ENCODE data around the gene ADCY1.

Gene ADCY1

GRCh38 chr7:45594745-45595535 is 20.8 kb downstream of the ADCY1 start:
- DNase-seq, result no peak

GRCh38 chr7:45595809-45596664 is 21.9 kb downstream of the ADCY1 start:
- DNase-seq, result no peak

- no peak for DNase-seq
These were observed 22.5 kb downstream of the ADCY1 start for GRCh38 chr7:45596665-45597095.

- no peak for DNase-seq
These were observed 23.3 kb downstream of the ADCY1 start for GRCh38 chr7:45597286-45597984.

GRCh38 chr7:45598886-45599520 is 24.8 kb downstream of the ADCY1 start:
- DNase-seq, result no peak

GRCh38 chr7:45599851-45600706 is 25.9 kb downstream of the ADCY1 start:
- no peak for DNase-seq

GRCh38 chr7:45601094-45601493 is 26.9 kb downstream of the ADCY1 start:
- DNase-seq, result no peak

- no peak for DNase-seq
These were observed 27.8 kb downstream of the ADCY1 start for GRCh38 chr7:45601816-45602540.

- DNase-seq, result no peak
These were observed 31.9 kb downstream of the ADCY1 start for GRCh38 chr7:45606050-45606449.

- no peak for DNase-seq
These were observed 32.8 kb downstream of the ADCY1 start for GRCh38 chr7:45606931-45607330.

GRCh38 chr7:45609180-45609579 is 35.0 kb downstream of the ADCY1 start:
- DNase-seq, result no peak

- no peak for DNase-seq
These were observed 35.9 kb downstream of the ADCY1 start for GRCh38 chr7:45610019-45610418.

GRCh38 chr7:45610660-45611299 is 36.6 kb downstream of the ADCY1 start:
- no peak for DNase-seq

GRCh38 chr7:45617166-45617565 is 43.0 kb downstream of the ADCY1 start:
- DNase-seq, result no peak

- DNase-seq, result no peak
These were observed 47.9 kb downstream of the ADCY1 start for GRCh38 chr7:45622058-45622457.

- no peak for DNase-seq
These were observed 49.0 kb downstream of the ADCY1 start for GRCh38 chr7:45623157-45623556.

- no peak for DNase-seq
These were observed 49.7 kb downstream of the ADCY1 start for GRCh38 chr7:45623740-45624391.

- DNase-seq, result no peak
These were observed 50.2 kb downstream of the ADCY1 start for GRCh38 chr7:45624392-45624760.

GRCh38 chr7:45625067-45625466 is 50.9 kb downstream of the ADCY1 start:
- DNase-seq, result no peak

Data from activated T-cell treated with anti-CD3 and anti-CD28 coated beads for 4 hours (primary cell).